Loucy (cell line): Measurements from ENCODE around the gene CRYBB1.

Source experiments
- CTCF ChIP-seq: fragments of 200-600 bp; sonication (generic); conservative IDR thresholded peaks from 2 replicates; pipeline ENCODE4 v1.5.1; 2014; ENCODE audit warnings: mild to moderate bottlenecking, antibody characterized with exemption, low read length
- EZH2phosphoT487 ChIP-seq: fragments of 200-600 bp; IDR thresholded peaks from 2 replicates; pipeline ENCODE4 v1.6.1; 2018; ENCODE audit warnings: antibody characterized with exemption, mild to moderate bottlenecking, moderate library complexity, borderline replicate concordance

DNA sequence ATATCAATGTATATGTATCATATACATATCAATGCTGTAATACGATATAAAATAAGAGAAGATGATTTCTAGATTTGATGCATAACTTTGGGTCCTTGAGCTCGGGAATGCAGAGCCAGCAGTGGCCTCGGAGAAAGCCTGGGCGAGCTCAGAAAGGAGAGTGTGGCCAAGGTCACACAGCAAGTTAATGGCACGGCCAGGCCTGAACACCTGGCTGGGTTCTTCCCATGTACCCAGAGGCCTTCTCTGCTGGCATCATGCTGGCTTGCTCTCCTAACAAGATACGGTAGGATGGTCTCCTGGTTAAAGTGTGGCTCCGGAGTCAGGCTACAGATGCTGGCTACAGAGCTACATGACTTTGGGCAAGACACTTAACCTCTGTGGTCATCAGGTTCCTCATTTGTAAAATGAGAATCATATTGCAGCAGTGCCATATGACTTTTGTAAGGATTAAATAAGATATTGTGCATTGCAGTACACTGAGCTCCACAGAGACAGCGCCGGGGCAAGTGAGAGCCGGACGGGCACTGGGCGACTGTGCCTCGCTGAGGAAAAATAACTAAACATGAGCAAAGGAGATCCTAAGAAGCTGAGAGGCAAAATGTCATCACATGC lies 57.8 kb downstream of the CRYBB1 start:
- no peak for TF ChIP-seq CTCF
- no peak for TF ChIP-seq EZH2phosphoT487
